ENCODE results near the gene VEPH1. TPM values are rescaled to one million over a fixed set of nuclear protein-coding genes. Genes with fewer than 3 reads are reported as not detected.

VEPH1 gene
- total RNA-seq, 1 donor: 152 TPM

GRCh38 chr3:157379525-157380140, 123.6 kb downstream of the VEPH1 start:
- DNase-seq (ENCODE audit: low read depth): no peak
- no peak overlapping the region for H3K4me3 ChIP-seq (ENCODE audit: low read depth, low read length)

GRCh38 chr3:157376603-157377300, 126.5 kb downstream of the VEPH1 start:
- no peak overlapping the region for H3K4me3 ChIP-seq (ENCODE audit: low read depth, low read length)
- peak; percentile 76 for DNase-seq (ENCODE audit: low read depth)
- TF ChIP-seq CTCF (IDR thresholded peaks at IDR 0.05; ENCODE audit: insufficient read depth, low read length): no peak

More at GRCh38 chr3:157379525-157380140, 123.6 kb downstream of the VEPH1 start:
- no peak for TF ChIP-seq CTCF (IDR thresholded peaks at IDR 0.05; ENCODE audit: insufficient read depth, low read length)

GRCh38 chr3:157375342-157375986, 127.8 kb downstream of the VEPH1 start:
- H3K4me3 ChIP-seq (ENCODE audit: low read depth, low read length): no peak overlapping the region
- no peak for TF ChIP-seq CTCF (IDR thresholded peaks at IDR 0.05; ENCODE audit: insufficient read depth, low read length)
- DNase-seq (ENCODE audit: low read depth): peak; percentile 38

- DNase-seq (ENCODE audit: low read depth): no peak
- no peak overlapping the region for H3K4me3 ChIP-seq (ENCODE audit: low read depth, low read length)
- TF ChIP-seq CTCF (IDR thresholded peaks at IDR 0.05; ENCODE audit: insufficient read depth, low read length): no peak
Observed at GRCh38 chr3:157374933-157375332, 128.3 kb downstream of the VEPH1 start.

- no peak overlapping the region for H3K4me3 ChIP-seq (ENCODE audit: low read depth, low read length)
- peak; percentile 80 for DNase-seq (ENCODE audit: low read depth)
- TF ChIP-seq CTCF (IDR thresholded peaks at IDR 0.05; ENCODE audit: insufficient read depth, low read length): no peak
Observed at GRCh38 chr3:157373783-157374182, 129.4 kb downstream of the VEPH1 start.

- no peak for TF ChIP-seq CTCF (IDR thresholded peaks at IDR 0.05; ENCODE audit: insufficient read depth, low read length)
- H3K4me3 ChIP-seq (ENCODE audit: low read depth, low read length): no peak overlapping the region
- DNase-seq (ENCODE audit: low read depth): peak; percentile 41
Observed at GRCh38 chr3:157370867-157371266, 132.3 kb downstream of the VEPH1 start.
